Brain microvascular endothelial cell (primary cell): Measurements from ENCODE around the gene PIR.

Experiments used
- DNase-seq: peaks from one replicate; pipeline ENCODE4 v3.0.0-alpha.2; 2020
- H3K27ac ChIP-seq: fragments of 250-450 bp; sonication (Bioruptor Pico); 2 replicates; pipeline ENCODE4 v1.5.1; 2020; ENCODE audit warnings: mild to moderate bottlenecking, moderate library complexity
- H3K27me3 ChIP-seq: fragments of 250-450 bp; sonication (Bioruptor Pico); replicated peaks from 2 replicates; pipeline ENCODE4 v1.5.1; 2020; ENCODE audit warnings: mild to moderate bottlenecking
- H3K36me3 ChIP-seq: fragments of 250-450 bp; sonication (Bioruptor Pico); replicated peaks from 2 replicates; pipeline ENCODE4 v1.5.1; 2020; ENCODE audit warnings: mild to moderate bottlenecking
- H3K4me3 ChIP-seq: 2 replicates; pipeline ENCODE4 v1.5.1; 2011; ENCODE audit warnings: low read depth, mild to moderate bottlenecking, control low read depth, low read length, moderate library complexity
- CTCF ChIP-seq: IDR thresholded peaks from 2 replicates; pipeline ENCODE4 v1.5.1; 2011; ENCODE audit warnings: low read depth, mild to moderate bottlenecking, moderate library complexity, low read length, control low read depth, inconsistent platforms; ENCODE audit errors: missing control alignments
- in situ Hi-C: cut with HindIII; loops from 2 replicates; pipeline ENCODE4 v1.10.0; 2017; ENCODE audit warnings: low sequenced_read_pairs, low pct_ligation_motif_present

The PIR gene

DNA sequence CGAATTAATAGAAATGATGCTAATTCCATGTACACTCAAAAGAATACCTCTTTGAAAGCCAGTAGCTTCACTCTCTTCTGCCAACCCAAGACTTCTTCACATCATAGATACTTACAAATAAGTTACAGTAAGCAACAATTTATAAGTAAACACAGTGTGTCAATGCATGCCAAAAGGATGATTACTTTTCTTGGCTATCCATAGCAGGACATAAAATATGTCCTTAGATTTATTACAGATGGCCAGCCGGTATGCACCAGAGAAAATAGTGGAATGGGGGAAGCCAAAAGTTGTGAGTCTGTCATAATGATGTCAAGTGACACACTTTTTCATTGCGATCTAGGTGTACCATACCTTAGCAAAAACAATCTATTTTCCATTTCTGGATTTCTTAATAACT is 6.8 kb upstream of the PIR start:
- DNase-seq = no peak
- Histone ChIP-seq H3K36me3 (no peaks in the 10 kb centered on the region), H3K27ac (no peak overlapping the region), H3K4me3 (no peak overlapping the region), H3K27me3 (no peaks in the 10 kb centered on the region)
- in situ Hi-C loops = no loop called here
- TF ChIP-seq CTCF = no peak

- Histone ChIP-seq H3K36me3 (no peaks in the 10 kb centered on the region), H3K4me3 (no peak overlapping the region), H3K27ac (no peak overlapping the region), H3K27me3 (no peaks in the 10 kb centered on the region)
- in situ Hi-C loops = no loop called here
- DNase-seq = no peak
- TF ChIP-seq CTCF = no peak
These were observed 5.6 kb upstream of the PIR start for GRCh38 chrX:15498741-15499140.

DNA sequence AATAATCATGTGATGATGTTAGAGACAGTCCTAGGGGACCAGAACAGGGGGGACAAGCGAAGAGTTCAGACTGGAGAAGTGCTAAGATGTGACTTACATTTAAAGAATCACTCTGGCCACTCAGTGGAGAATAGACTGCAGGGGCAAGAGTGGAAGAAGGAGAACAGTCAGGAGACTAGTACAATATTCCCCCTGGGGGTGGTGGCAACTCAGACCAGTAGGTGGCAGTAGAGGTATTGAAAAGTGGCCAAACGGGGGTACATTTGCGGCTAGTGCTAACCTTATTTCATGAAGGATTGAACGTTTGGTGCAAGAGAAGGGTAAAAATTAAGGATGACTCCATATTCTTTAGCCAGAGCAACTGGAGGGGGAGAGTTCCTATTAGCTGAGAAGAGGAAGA is 4.7 kb upstream of the PIR start:
- TF ChIP-seq CTCF = peak; percentile 77
- in situ Hi-C loops = no loop called here
- Histone ChIP-seq H3K27ac (no peak overlapping the region), H3K36me3 (no peaks in the 10 kb centered on the region), H3K4me3 (no peak overlapping the region), H3K27me3 (no peaks in the 10 kb centered on the region)
- peak; percentile 29 for DNase-seq

- H3K4me3 ChIP-seq = no peak overlapping the region
- no peak overlapping the region for H3K27ac ChIP-seq
- no peak for TF ChIP-seq CTCF
- H3K36me3 ChIP-seq = no peaks in the 10 kb centered on the region
- no peaks in the 10 kb centered on the region for H3K27me3 ChIP-seq
- no peak for DNase-seq
- in situ Hi-C loops = no loop called here
These were observed 3.7 kb upstream of the PIR start for GRCh38 chrX:15496824-15497223.

- no peaks in the 10 kb centered on the region for H3K27me3 ChIP-seq
- TF ChIP-seq CTCF = no peak
- in situ Hi-C loops = no loop called here
- no peak for DNase-seq
- H3K27ac ChIP-seq = no peak overlapping the region
- no peaks in the 10 kb centered on the region for H3K36me3 ChIP-seq
- H3K4me3 ChIP-seq = no peak overlapping the region
These were observed 2.7 kb upstream of the PIR start for GRCh38 chrX:15495801-15496200.

DNA sequence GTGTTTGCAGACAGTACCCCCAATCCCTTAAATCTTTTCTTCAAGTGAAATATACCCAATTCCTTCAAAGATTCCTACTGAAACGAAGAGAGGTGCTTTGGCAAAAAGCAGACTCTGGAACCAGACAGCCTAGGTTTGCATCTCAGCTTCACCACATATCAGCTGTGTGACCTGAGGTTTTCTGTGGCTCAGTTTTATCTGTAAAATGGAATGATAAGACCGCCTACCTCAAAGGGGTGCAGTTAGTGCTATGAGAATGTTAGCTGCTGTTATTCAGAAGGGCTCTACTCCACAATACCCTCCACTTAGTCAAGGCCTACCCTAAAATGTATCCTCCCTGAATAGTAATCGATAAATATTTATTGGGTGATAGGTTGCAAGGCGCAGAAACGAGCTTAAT is 664 bp downstream of the PIR start:
- no peak overlapping the region for H3K27ac ChIP-seq

More for the DNA sequence above, 664 bp downstream of the PIR start:
- Histone ChIP-seq H3K4me3 (peak overlapping the region; percentile 60), H3K36me3 (no peaks in the 10 kb centered on the region), H3K27me3 (no peaks in the 10 kb centered on the region)
- no peak for DNase-seq
- in situ Hi-C loops = no loop called here
- no peak for TF ChIP-seq CTCF
